ENCODE results near the gene CPM. TPM values are rescaled to one million over a fixed set of nuclear protein-coding genes. Genes with fewer than 3 reads are reported as not detected.

Gene CPM
- total RNA-seq, 2 experiments from 2014 or later = 3.8 to 13.0 TPM

GRCh38 chr12:68851592-68852306 lies 81.2 kb downstream of the CPM start:
- no peak for DNase-seq (ENCODE audit: low spot score)
- Histone ChIP-seq H3K79me2 (ENCODE audit: insufficient read depth, low read depth, low read length) (no peaks in the 10 kb centered on the region), H2AFZ (ENCODE audit: low read length) (no peak overlapping the region), H3K9me2 (ENCODE audit: insufficient read depth, low read length) (no peaks in the 10 kb centered on the region), H3K4me1 (ENCODE audit: insufficient read depth, low read length, poor library complexity, severe bottlenecking) (no peaks in the 10 kb centered on the region), H3K36me3 (ENCODE audit: insufficient read depth, low read length) (no peaks in the 10 kb centered on the region), H3K9me3 (ENCODE audit: low read length) (no peaks in the 10 kb centered on the region), H3K27ac (ENCODE audit: low read depth, low read length, poor library complexity, severe bottlenecking) (no peak overlapping the region), H3K4me3 (ENCODE audit: low read depth, low read length, poor library complexity, severe bottlenecking) (no peak overlapping the region), H4K20me1 (ENCODE audit: insufficient read depth, low read length) (no peaks in the 10 kb centered on the region), H3K4me2 (ENCODE audit: low read length) (no peak overlapping the region)
- intact Hi-C loops (cut with micrococcal nuclease; ENCODE audit: unreplicated experiment) = no loop called here
- POLR2A ChIA-PET = interaction anchor here (0.6 to 0.7 kb wide), 3 partner anchors 28 to 911 kb away, joined by 3 to 4 read pairs (median 3); no protein-coding TSS in a partner anchor
- TF ChIP-seq CTCF (conservative IDR thresholded peaks at IDR 0.05; ENCODE audit: low read length) = no peak
- TF ChIP-seq EZH2phosphoT487 (IDR thresholded peaks at IDR 0.05; ENCODE audit: borderline replicate concordance, low read depth, low read length) = no peak
- no TSS peak for BruUV-seq (replicated peaks)
- CTCF ChIA-PET (ENCODE audit: unreplicated experiment) = no interaction called here

- Histone ChIP-seq H3K9me3 (ENCODE audit: low read length) (no peaks in the 10 kb centered on the region), H3K9me2 (ENCODE audit: insufficient read depth, low read length) (no peaks in the 10 kb centered on the region), H3K27ac (ENCODE audit: low read depth, low read length, poor library complexity, severe bottlenecking) (no peak overlapping the region), H3K36me3 (ENCODE audit: insufficient read depth, low read length) (peaks cover 4% of the 10 kb centered on the region), H3K4me3 (ENCODE audit: low read depth, low read length, poor library complexity, severe bottlenecking) (no peak overlapping the region), H4K20me1 (ENCODE audit: insufficient read depth, low read length) (no peaks in the 10 kb centered on the region), H3K79me2 (ENCODE audit: insufficient read depth, low read depth, low read length) (no peaks in the 10 kb centered on the region), H3K4me1 (ENCODE audit: insufficient read depth, low read length, poor library complexity, severe bottlenecking) (no peaks in the 10 kb centered on the region), H2AFZ (ENCODE audit: low read length) (no peak overlapping the region), H3K4me2 (ENCODE audit: low read length) (no peak overlapping the region)
- intact Hi-C loops (cut with micrococcal nuclease; ENCODE audit: unreplicated experiment) = no loop called here
- ChIA-PET POLR2A (interaction anchor here (0.7 kb wide), 1 partner anchor 279 kb away, joined by 7 read pairs; no protein-coding TSS in a partner anchor), CTCF (ENCODE audit: unreplicated experiment) (no interaction called here)
- no peak for DNase-seq (ENCODE audit: low spot score)
- BruUV-seq (replicated peaks) = no TSS peak
- TF ChIP-seq EZH2phosphoT487 (IDR thresholded peaks at IDR 0.05; ENCODE audit: borderline replicate concordance, low read depth, low read length) (no peak), CTCF (conservative IDR thresholded peaks at IDR 0.05; ENCODE audit: low read length) (no peak)
Observed at GRCh38 chr12:68850390-68850789, 82.6 kb downstream of the CPM start.

- Histone ChIP-seq H2AFZ (ENCODE audit: low read length) (no peak overlapping the region), H3K9me2 (ENCODE audit: insufficient read depth, low read length) (no peaks in the 10 kb centered on the region), H4K20me1 (ENCODE audit: insufficient read depth, low read length) (peaks cover 14% of the 10 kb centered on the region; the same call in 1 of the 2 replicates), H3K4me1 (ENCODE audit: insufficient read depth, low read length, poor library complexity, severe bottlenecking) (no peaks in the 10 kb centered on the region), H3K4me3 (ENCODE audit: low read depth, low read length, poor library complexity, severe bottlenecking) (no peak overlapping the region), H3K79me2 (ENCODE audit: insufficient read depth, low read depth, low read length) (peaks cover 20% of the 10 kb centered on the region; the same call in 1 of the 2 replicates), H3K9me3 (ENCODE audit: low read length) (no peaks in the 10 kb centered on the region), H3K4me2 (ENCODE audit: low read length) (no peak overlapping the region), H3K27ac (ENCODE audit: low read depth, low read length, poor library complexity, severe bottlenecking) (no peak overlapping the region), H3K36me3 (ENCODE audit: insufficient read depth, low read length) (peaks cover 38% of the 10 kb centered on the region)
- no peak for TF ChIP-seq CTCF (conservative IDR thresholded peaks at IDR 0.05; ENCODE audit: low read length)
- no peak for TF ChIP-seq EZH2phosphoT487 (IDR thresholded peaks at IDR 0.05; ENCODE audit: borderline replicate concordance, low read depth, low read length)
- intact Hi-C loops (cut with micrococcal nuclease; ENCODE audit: unreplicated experiment) = loop anchor here (10.0 kb wide), 1 partner anchor 492 kb away; no protein-coding TSS in a partner anchor
- no peak for DNase-seq (ENCODE audit: low spot score)
- ChIA-PET CTCF (ENCODE audit: unreplicated experiment) (no interaction called here), POLR2A (no interaction called here)
- no TSS peak for BruUV-seq (replicated peaks)
Observed at GRCh38 chr12:68846811-68847210, 86.2 kb downstream of the CPM start.
